GM23248 (cell line): ENCODE data around the gene NKAIN2.

Experiments used
- EZH2 ChIP-seq: fragments of 200-600 bp; sonication (generic); IDR thresholded peaks from 2 replicates; pipeline ENCODE4 v1.6.1; 2018; ENCODE audit warnings: antibody characterized with exemption, mild to moderate bottlenecking; ENCODE audit not compliant: insufficient read depth, poor library complexity, severe bottlenecking
- EZH2phosphoT487 ChIP-seq: fragments of 200-600 bp; sonication (generic); IDR thresholded peaks from 2 replicates; pipeline ENCODE4 v1.6.1; 2018; ENCODE audit warnings: antibody characterized with exemption, moderate library complexity, mild to moderate bottlenecking, low read depth; ENCODE audit not compliant: insufficient read depth

DNA sequence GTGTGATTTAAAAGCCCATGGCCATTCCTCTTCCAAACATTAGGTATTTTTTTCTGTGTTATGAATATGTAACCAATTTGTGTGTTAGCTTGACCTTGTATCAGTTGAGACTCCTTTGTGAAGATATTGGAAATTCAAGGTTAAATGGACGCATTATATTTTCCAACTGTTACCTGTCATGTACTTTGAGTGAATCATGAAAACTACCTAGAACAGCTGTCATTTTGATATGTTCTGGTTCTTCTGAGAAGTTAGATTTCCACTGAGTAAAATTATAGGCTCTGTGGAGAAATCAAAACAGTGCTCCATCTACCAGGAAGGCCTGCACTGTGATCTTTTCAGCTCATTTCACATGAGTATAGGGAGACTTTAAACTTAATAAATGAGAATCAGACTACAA lies 470.0 kb downstream of the NKAIN2 start:
- TF ChIP-seq EZH2phosphoT487 (no peak), EZH2 (no peak)
